NCI-H2227 treated with DMSO at 0.1 percent for 48 hours (cell line): ENCODE results near the gene GNLY.

Experiments
- DNase-seq: peaks from one replicate; lab custom pipeline; 2025; lab: John Stamatoyannopoulos, UW

GNLY gene

GRCh38 chr2:85744741-85745601 is 50.8 kb downstream of the GNLY start:
- DNase-seq = no peak

- DNase-seq = no peak
Observed at GRCh38 chr2:85745619-85746018, 51.5 kb downstream of the GNLY start.

GRCh38 chr2:85746321-85747004 is 52.3 kb downstream of the GNLY start:
- DNase-seq = no peak

GRCh38 chr2:85747441-85747840 is 53.3 kb downstream of the GNLY start:
- no peak for DNase-seq

GRCh38 chr2:85748039-85748734 is 54.0 kb downstream of the GNLY start:
- no peak for DNase-seq
